Measurements from ENCODE around the gene XRCC4. TPM values are rescaled to one million over a fixed set of nuclear protein-coding genes. Genes with fewer than 3 reads are reported as not detected.

XRCC4 gene
- total RNA-seq, 1 experiment from 2014 or later, result 7.1 TPM

DNA sequence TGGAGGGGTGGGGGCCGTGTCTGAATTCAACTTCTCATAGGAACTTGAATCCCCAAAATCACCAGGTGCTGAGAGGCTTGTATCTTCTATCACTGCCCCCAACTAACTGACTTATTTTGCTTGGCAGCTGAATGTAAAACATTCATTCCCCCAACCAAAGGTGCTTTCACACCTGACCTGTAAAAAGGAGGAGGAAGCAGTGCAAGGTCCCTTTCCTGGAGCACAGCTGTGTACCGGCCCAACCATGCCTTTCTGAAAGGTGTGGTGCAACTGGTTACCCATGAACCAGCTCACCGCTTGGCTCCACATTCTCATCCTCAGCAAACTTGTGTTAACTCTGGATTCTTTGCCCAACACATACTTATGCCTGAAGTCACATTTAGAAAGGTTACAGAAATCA, 34.8 kb upstream of the XRCC4 start:
- ChIA-PET CTCF (interaction anchor here (0.6 to 0.7 kb wide), 2 partner anchors 8 to 1911 kb away, joined by 3 read pairs; no protein-coding TSS in a partner anchor), POLR2A (no interaction called here)
- no peaks in the 10 kb centered on the region for H3K4me1 Mint-ChIP-seq (ENCODE audit: insufficient read depth, unreplicated experiment)
- no peaks in the 10 kb centered on the region for H3K9me3 Mint-ChIP-seq (ENCODE audit: unreplicated experiment)
- H3K27me3 Mint-ChIP-seq (ENCODE audit: insufficient read depth, unreplicated experiment), result no peaks in the 10 kb centered on the region
- no TSS peak for BruUV-seq (replicated peaks)
- TF ChIP-seq, protein P1, sequence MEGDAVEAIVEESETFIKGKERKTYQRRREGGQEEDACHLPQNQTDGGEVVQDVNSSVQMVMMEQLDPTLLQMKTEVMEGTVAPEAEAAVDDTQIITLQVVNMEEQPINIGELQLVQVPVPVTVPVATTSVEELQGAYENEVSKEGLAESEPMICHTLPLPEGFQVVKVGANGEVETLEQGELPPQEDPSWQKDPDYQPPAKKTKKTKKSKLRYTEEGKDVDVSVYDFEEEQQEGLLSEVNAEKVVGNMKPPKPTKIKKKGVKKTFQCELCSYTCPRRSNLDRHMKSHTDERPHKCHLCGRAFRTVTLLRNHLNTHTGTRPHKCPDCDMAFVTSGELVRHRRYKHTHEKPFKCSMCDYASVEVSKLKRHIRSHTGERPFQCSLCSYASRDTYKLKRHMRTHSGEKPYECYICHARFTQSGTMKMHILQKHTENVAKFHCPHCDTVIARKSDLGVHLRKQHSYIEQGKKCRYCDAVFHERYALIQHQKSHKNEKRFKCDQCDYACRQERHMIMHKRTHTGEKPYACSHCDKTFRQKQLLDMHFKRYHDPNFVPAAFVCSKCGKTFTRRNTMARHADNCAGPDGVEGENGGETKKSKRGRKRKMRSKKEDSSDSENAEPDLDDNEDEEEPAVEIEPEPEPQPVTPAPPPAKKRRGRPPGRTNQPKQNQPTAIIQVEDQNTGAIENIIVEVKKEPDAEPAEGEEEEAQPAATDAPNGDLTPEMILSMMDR (IDR thresholded peaks at IDR 0.05; ENCODE audit: unreplicated experiment), result no peak
- no peak overlapping the region for H3K27ac Mint-ChIP-seq (ENCODE audit: low read depth, unreplicated experiment)
- no peak for DNase-seq (ENCODE audit: unreplicated experiment)
- no peaks in the 10 kb centered on the region for H3K36me3 Mint-ChIP-seq (ENCODE audit: insufficient read depth, unreplicated experiment)
- intact Hi-C loops (cut with micrococcal nuclease), result no loop called here
- H3K4me3 Mint-ChIP-seq (ENCODE audit: unreplicated experiment), result no peak overlapping the region

DNA sequence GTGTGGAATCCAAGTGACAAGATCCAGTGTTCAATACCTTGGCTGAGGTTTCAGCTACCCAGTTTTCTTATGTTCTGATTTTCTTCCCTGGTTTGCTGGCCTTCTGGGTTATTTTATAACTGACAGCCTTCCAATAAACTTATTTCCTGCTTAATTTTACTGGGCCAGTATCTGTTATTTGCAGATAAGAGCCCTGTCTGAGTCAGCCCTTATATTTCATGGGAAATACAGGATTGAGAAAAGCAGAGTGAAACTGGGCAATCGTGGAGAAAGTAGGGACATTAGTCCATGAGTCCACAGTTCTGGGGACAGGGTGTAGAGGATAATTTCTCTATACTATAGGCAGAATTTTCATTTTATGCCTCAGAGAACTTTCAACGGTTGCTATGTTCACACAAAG, 32.4 kb upstream of the XRCC4 start:
- Mint-ChIP-seq H3K36me3 (ENCODE audit: insufficient read depth, unreplicated experiment) (peaks cover 5% of the 10 kb centered on the region), H3K27ac (ENCODE audit: low read depth, unreplicated experiment) (no peak overlapping the region), H3K27me3 (ENCODE audit: insufficient read depth, unreplicated experiment) (no peaks in the 10 kb centered on the region), H3K4me1 (ENCODE audit: insufficient read depth, unreplicated experiment) (no peaks in the 10 kb centered on the region), H3K9me3 (ENCODE audit: unreplicated experiment) (no peaks in the 10 kb centered on the region), H3K4me3 (ENCODE audit: unreplicated experiment) (no peak overlapping the region)
- no TSS peak for BruUV-seq (replicated peaks)
- ChIA-PET CTCF (interaction anchor here (0.6 kb wide), 1 partner anchor 630 kb away, joined by 4 read pairs; no protein-coding TSS in a partner anchor), POLR2A (no interaction called here)
- TF ChIP-seq, protein P1 (IDR thresholded peaks at IDR 0.05; ENCODE audit: unreplicated experiment), result no peak
- intact Hi-C loops (cut with micrococcal nuclease), result no loop called here
- no peak for DNase-seq (ENCODE audit: unreplicated experiment)

DNA sequence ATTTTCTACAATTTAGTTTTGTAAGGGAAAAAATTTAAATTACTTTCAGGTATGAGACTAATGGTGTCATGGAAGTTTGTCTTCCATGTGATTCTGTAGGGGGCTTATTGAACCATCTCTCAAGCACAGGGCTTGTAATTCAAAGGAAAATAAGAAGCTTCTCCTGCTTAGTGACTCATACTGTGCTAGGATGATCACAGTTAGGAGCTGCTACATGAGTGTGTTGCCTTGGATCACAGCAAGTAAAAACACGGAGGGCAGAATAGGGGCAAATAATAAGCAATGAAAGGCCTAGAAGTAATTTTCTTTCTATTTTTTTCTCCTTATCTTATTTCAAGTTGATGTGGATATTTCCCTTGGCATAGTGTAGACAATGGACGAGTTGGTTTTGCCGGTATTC, 29.1 kb upstream of the XRCC4 start:
- no peaks in the 10 kb centered on the region for H3K27me3 Mint-ChIP-seq (ENCODE audit: insufficient read depth, unreplicated experiment)
- no peak overlapping the region for H3K4me3 Mint-ChIP-seq (ENCODE audit: unreplicated experiment)
- ChIA-PET POLR2A (no interaction called here), CTCF (interaction anchor here (0.7 to 1.1 kb wide), 2 partner anchors 12 to 404 kb away, joined by 3 read pairs; no protein-coding TSS in a partner anchor)
- no peaks in the 10 kb centered on the region for H3K9me3 Mint-ChIP-seq (ENCODE audit: unreplicated experiment)
- peaks cover 13% of the 10 kb centered on the region for H3K36me3 Mint-ChIP-seq (ENCODE audit: insufficient read depth, unreplicated experiment)
- H3K27ac Mint-ChIP-seq (ENCODE audit: low read depth, unreplicated experiment), result no peak overlapping the region
- intact Hi-C loops (cut with micrococcal nuclease), result no loop called here
- H3K4me1 Mint-ChIP-seq (ENCODE audit: insufficient read depth, unreplicated experiment), result no peaks in the 10 kb centered on the region
- TF ChIP-seq, protein P1 (IDR thresholded peaks at IDR 0.05; ENCODE audit: unreplicated experiment), result no peak
- no TSS peak for BruUV-seq (replicated peaks)
- DNase-seq (ENCODE audit: unreplicated experiment), result no peak

DNA sequence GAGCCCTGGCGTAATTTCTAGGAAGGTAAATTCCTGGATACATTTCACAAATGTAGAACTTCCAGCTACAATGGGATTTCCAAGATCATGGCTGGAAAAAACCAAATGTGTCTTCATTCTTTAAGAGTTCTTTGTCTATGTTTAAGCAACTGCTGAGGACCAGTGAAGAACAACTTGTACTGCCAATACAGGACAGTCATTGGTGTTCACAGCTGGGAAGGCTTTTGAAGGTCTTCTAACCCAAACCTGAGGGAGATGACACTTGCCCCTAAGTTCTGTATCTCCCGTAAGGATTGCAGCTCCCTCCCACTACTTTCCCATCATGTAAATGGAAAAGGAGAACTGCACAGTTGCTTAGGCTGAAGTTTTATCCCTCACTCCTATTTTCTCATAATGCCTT, 28.5 kb upstream of the XRCC4 start:
- ChIA-PET POLR2A (no interaction called here), CTCF (interaction anchor here (0.6 to 1.1 kb wide), 3 partner anchors 13 to 515 kb away, joined by 3 to 5 read pairs (median 3); no protein-coding TSS in a partner anchor)
- TF ChIP-seq, protein P1 (IDR thresholded peaks at IDR 0.05; ENCODE audit: unreplicated experiment), result no peak
- no peak for DNase-seq (ENCODE audit: unreplicated experiment)
- Mint-ChIP-seq H3K27ac (ENCODE audit: low read depth, unreplicated experiment) (no peak overlapping the region), H3K36me3 (ENCODE audit: insufficient read depth, unreplicated experiment) (peaks cover 13% of the 10 kb centered on the region), H3K4me1 (ENCODE audit: insufficient read depth, unreplicated experiment) (no peaks in the 10 kb centered on the region), H3K9me3 (ENCODE audit: unreplicated experiment) (no peaks in the 10 kb centered on the region), H3K27me3 (ENCODE audit: insufficient read depth, unreplicated experiment) (no peaks in the 10 kb centered on the region), H3K4me3 (ENCODE audit: unreplicated experiment) (no peak overlapping the region)
- BruUV-seq (replicated peaks), result no TSS peak
- intact Hi-C loops (cut with micrococcal nuclease), result no loop called here

Measured in MCF 10A (cell line).